ENCODE results near the gene PLEKHG4B. TPM values are rescaled to one million over a fixed set of nuclear protein-coding genes. Genes with fewer than 3 reads are reported as not detected.

PLEKHG4B gene
- polyA plus RNA-seq, 6 donors from 2014 or later, result 0.03 TPM; not detected in 5

- H3K9me3 Mint-ChIP-seq, result peaks cover 0 to 14% (median 6%) of the 10 kb centered on the region in 7 donors
- no peak overlapping the region for H3K4me3 Mint-ChIP-seq
- ATAC-seq (ENCODE audit: low read depth in 2 of 2), result no peak
- H3K27ac Mint-ChIP-seq, result no peak overlapping the region
- H3K4me1 Mint-ChIP-seq, result no peaks in the 10 kb centered on the region
- peaks cover 0 to 1% of the 10 kb centered on the region in 2 donors for H3K36me3 Mint-ChIP-seq
- no peak for DNase-seq
- peaks cover 0 to 1% (median 0%) of the 10 kb centered on the region in 3 donors for H3K27me3 Mint-ChIP-seq
These were observed 61.3 kb downstream of the PLEKHG4B start for GRCh38 chr5:153256-153655.

DNA sequence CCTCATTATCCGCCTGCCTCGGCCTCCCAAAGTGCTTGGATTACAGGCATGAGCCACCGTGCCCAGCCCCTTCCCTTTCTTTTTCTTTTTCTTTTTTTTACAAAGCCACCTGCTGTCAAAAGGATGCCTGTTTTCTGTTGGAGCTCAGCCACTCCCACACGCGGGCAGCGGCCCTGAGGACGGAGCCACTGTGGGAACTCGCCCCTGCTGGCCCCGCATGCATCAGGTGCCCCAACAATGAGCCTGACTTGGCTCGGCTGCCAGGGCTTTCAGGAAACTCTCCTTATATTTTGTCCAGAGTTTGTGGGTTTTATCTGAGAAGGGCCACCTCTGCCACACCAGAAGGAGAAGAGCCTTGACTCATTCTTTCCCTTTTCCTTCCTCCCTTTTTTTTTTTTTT is 62.3 kb downstream of the PLEKHG4B start:
- peak overlapping the region in 1 of 6 donors; percentile 8 for H3K27ac Mint-ChIP-seq

GRCh38 chr5:154826-155225 is 62.9 kb downstream of the PLEKHG4B start:
- ATAC-seq (ENCODE audit: low read depth in 2 of 2) (no peak), DNase-seq (no peak)
- H3K27me3 Mint-ChIP-seq, result peaks cover 0 to 16% (median 3%) of the 10 kb centered on the region in 3 donors
- no peaks in the 10 kb centered on the region for H3K4me1 Mint-ChIP-seq
- peak overlapping the region in 1 of 6 donors; percentile 86 for H3K27ac Mint-ChIP-seq
- no peaks in the 10 kb centered on the region for H3K9me3 Mint-ChIP-seq
- H3K4me3 Mint-ChIP-seq, result no peak overlapping the region
- H3K36me3 Mint-ChIP-seq, result no peaks in the 10 kb centered on the region

More for the DNA sequence above, 62.3 kb downstream of the PLEKHG4B start:
- Mint-ChIP-seq H3K4me3 (peak overlapping the region in 1 of 8 donors; percentile 11), H3K36me3 (no peaks in the 10 kb centered on the region), H3K4me1 (no peaks in the 10 kb centered on the region), H3K9me3 (peaks cover 0 to 4% (median 1%) of the 10 kb centered on the region in 7 donors), H3K27me3 (peaks cover 0 to 11% (median 0%) of the 10 kb centered on the region in 3 donors)
- no peak for DNase-seq
- no peak for ATAC-seq (ENCODE audit: low read depth in 2 of 2)

- H3K27ac Mint-ChIP-seq, result no peak overlapping the region
- H3K27me3 Mint-ChIP-seq, result peaks cover 0 to 24% (median 7%) of the 10 kb centered on the region in 3 donors
- no peaks in the 10 kb centered on the region for H3K36me3 Mint-ChIP-seq
- H3K4me3 Mint-ChIP-seq, result no peak overlapping the region
- no peaks in the 10 kb centered on the region for H3K4me1 Mint-ChIP-seq
- no peaks in the 10 kb centered on the region for H3K9me3 Mint-ChIP-seq
- no peak for DNase-seq
- no peak for ATAC-seq (ENCODE audit: low read depth in 2 of 2)
These were observed 63.9 kb downstream of the PLEKHG4B start for GRCh38 chr5:155651-156410.

- peaks cover 0 to 24% (median 7%) of the 10 kb centered on the region in 3 donors for H3K27me3 Mint-ChIP-seq
- peak overlapping the region in 1 of 6 donors; percentile 12 for H3K27ac Mint-ChIP-seq
- H3K36me3 Mint-ChIP-seq, result no peaks in the 10 kb centered on the region
- no peaks in the 10 kb centered on the region for H3K4me1 Mint-ChIP-seq
- H3K4me3 Mint-ChIP-seq, result peak overlapping the region in 1 of 8 donors; percentile 52
- no peaks in the 10 kb centered on the region for H3K9me3 Mint-ChIP-seq
- no peak for DNase-seq
- no peak for ATAC-seq (ENCODE audit: low read depth in 2 of 2)
These were observed 64.6 kb downstream of the PLEKHG4B start for GRCh38 chr5:156411-157072.

- H3K27ac Mint-ChIP-seq, result no peak overlapping the region
- DNase-seq (no peak), ATAC-seq (ENCODE audit: low read depth in 2 of 2) (no peak)
- peaks cover 0 to 24% (median 7%) of the 10 kb centered on the region in 3 donors for H3K27me3 Mint-ChIP-seq
- H3K9me3 Mint-ChIP-seq, result no peaks in the 10 kb centered on the region
- no peaks in the 10 kb centered on the region for H3K4me1 Mint-ChIP-seq
- H3K36me3 Mint-ChIP-seq, result no peaks in the 10 kb centered on the region
- no peak overlapping the region for H3K4me3 Mint-ChIP-seq
These were observed 65.3 kb downstream of the PLEKHG4B start for GRCh38 chr5:157126-157715.

DNA sequence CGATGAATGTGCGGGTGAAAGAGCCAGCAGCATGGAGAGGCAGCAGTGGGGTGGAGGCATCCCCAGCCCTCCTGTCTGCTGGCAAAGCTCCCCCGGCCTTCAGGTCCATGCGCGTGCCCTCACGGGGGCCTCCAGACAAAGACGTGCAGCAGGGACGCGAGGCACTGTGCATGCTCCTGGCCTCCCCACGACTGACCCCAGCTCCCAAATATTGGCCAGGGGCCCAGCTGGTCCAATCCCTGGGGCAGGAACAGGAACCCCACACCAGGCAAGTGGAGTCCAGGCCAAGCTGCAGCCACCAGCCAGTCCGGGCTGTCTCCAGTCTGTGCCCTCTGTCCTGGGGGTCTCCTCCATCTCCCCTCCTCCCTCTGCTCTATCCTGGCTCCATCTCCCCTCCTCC is 65.8 kb downstream of the PLEKHG4B start:
- Mint-ChIP-seq H3K9me3 (no peaks in the 10 kb centered on the region), H3K36me3 (no peaks in the 10 kb centered on the region), H3K27me3 (peaks cover 0 to 24% (median 7%) of the 10 kb centered on the region in 3 donors), H3K4me1 (no peaks in the 10 kb centered on the region), H3K27ac (no peak overlapping the region), H3K4me3 (no peak overlapping the region)
- DNase-seq, result no peak
- ATAC-seq (ENCODE audit: low read depth in 2 of 2), result no peak

DNA sequence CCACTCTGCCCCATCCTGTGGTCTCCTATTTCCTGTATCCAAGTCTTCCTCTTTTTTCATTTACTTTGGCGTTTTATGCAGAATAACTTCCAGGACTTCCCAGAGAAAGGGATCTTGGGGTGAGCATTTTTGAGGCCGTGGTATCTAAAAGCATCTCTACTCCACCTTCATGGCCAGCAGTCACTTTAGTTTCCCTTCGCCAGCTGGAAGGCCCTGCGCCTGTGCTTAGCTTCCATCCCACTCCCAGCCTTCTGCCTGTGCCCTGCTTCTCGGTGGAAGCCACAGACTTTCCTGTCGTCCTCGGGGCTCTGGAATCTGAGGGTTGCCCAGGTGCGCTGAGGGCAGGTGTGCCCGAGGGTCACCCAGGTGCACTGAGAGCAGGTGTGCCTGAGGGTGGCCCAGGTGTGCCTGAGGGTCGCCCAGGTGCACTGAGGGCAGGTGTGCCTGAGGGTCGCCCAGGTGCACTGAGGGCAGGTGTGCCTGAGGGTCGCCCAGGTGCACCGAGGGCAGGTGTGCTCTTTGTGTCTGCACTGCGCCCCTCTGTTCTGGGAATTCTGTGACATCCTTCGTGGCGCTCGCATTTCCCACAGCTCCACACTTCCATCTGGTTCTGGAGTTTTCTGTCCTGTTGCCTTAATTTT is 67.0 kb downstream of the PLEKHG4B start:
- DNase-seq (no peak), ATAC-seq (ENCODE audit: low read depth in 2 of 2) (no peak)
- H3K4me1 Mint-ChIP-seq, result no peaks in the 10 kb centered on the region
- H3K9me3 Mint-ChIP-seq, result no peaks in the 10 kb centered on the region
- H3K27ac Mint-ChIP-seq, result no peak overlapping the region
- no peak overlapping the region for H3K4me3 Mint-ChIP-seq
- H3K27me3 Mint-ChIP-seq, result peaks cover 0 to 24% (median 7%) of the 10 kb centered on the region in 3 donors
- H3K36me3 Mint-ChIP-seq, result no peaks in the 10 kb centered on the region

DNA sequence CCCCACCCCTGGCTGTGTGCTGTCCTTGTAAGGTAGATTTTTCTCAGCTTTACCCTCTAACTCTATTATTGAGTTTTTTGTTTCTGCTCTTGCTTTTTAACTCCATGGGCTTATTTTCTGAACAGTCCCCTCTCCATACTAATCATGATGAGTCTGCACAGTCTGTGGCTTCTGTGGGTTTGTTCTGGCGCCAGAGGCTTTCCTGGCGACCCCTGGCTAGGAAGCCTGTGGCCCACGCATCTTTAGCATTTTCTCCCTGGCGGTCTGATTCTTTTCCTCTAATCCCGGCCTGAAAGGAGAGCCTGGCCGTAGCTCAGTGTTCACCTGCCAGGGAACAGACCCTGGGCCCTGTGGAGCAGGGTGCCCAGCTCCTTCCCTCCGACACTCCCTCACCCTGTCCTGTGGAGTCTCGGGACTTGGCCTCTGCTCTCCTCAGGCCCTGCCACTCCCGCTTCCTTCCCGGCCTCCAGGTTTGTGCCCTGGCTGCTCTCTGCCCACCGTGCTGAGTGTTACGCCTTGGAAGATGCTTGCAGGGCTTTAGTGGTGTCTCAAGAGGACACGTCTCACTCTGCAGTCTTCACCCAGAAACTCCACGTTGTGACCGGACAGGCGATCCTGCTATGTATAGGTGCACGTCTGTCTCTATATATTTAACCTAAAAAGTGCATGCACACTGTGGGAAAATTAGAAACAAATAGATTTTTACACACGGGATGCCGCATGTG is 67.6 kb downstream of the PLEKHG4B start:
- Mint-ChIP-seq H3K4me1 (no peaks in the 10 kb centered on the region), H3K27me3 (peaks cover 0 to 24% (median 7%) of the 10 kb centered on the region in 3 donors), H3K36me3 (no peaks in the 10 kb centered on the region), H3K9me3 (peaks cover 0 to under 1% (median 0%) of the 10 kb centered on the region in 7 donors), H3K4me3 (no peak overlapping the region), H3K27ac (no peak overlapping the region)
- ATAC-seq (ENCODE audit: low read depth in 2 of 2) (no peak), DNase-seq (no peak)

DNA sequence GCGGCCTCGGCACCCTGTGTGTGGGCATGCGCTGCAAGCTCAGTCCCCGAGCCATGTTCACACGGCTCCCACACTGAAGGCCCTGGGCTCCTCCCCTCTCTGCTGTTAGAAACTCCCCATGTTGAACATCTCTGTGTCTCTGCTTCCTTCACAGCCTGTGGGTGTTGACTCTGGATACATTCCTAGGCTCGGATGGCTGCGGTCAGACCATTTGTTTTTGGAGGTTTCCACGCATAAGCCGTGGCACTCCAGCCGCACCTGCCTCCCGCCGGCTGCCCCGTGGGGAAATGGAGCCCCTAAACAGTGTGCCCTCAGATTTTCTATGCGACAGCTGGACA is 68.2 kb downstream of the PLEKHG4B start:
- H3K27ac Mint-ChIP-seq, result peak overlapping the region in 1 of 6 donors; percentile 15
- H3K36me3 Mint-ChIP-seq, result no peaks in the 10 kb centered on the region
- peaks cover 0 to 2% (median 0%) of the 10 kb centered on the region in 7 donors for H3K9me3 Mint-ChIP-seq
- DNase-seq (no peak), ATAC-seq (ENCODE audit: low read depth in 2 of 2) (no peak)
- H3K27me3 Mint-ChIP-seq, result peaks cover 0 to 24% (median 7%) of the 10 kb centered on the region in 3 donors
- H3K4me1 Mint-ChIP-seq, result no peaks in the 10 kb centered on the region
- no peak overlapping the region for H3K4me3 Mint-ChIP-seq

- DNase-seq (no peak), ATAC-seq (ENCODE audit: low read depth in 2 of 2) (no peak)
- no peaks in the 10 kb centered on the region for H3K4me1 Mint-ChIP-seq
These were observed 69.2 kb downstream of the PLEKHG4B start for GRCh38 chr5:160921-161802.

DNA sequence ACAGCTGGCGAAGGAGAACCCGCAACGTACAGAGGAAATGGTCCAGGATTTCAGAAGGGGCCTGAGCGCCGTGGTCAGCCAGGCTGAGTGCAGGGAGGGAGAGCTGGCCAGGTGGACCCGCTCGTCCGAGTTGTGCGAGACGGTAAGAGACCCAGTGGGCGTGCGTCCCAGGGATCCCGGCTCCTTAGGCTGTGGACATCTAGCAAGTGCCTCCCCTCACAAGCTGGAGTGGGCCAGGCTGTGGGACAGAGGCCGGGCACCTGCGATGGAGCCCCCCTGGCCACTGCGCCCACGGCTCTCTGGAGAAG is 69.8 kb downstream of the PLEKHG4B start:
- ATAC-seq (ENCODE audit: low read depth in 2 of 2) (no peak), DNase-seq (no peak)
- no peak overlapping the region for H3K4me3 Mint-ChIP-seq
- no peaks in the 10 kb centered on the region for H3K36me3 Mint-ChIP-seq
- peaks cover 0 to 24% (median 7%) of the 10 kb centered on the region in 3 donors for H3K27me3 Mint-ChIP-seq
- H3K4me1 Mint-ChIP-seq, result no peaks in the 10 kb centered on the region
- no peak overlapping the region for H3K27ac Mint-ChIP-seq
- peaks cover 0 to 2% (median 0%) of the 10 kb centered on the region in 7 donors for H3K9me3 Mint-ChIP-seq

More at GRCh38 chr5:160921-161802, 69.2 kb downstream of the PLEKHG4B start:
- Mint-ChIP-seq H3K27ac (no peak overlapping the region), H3K9me3 (peaks cover 0 to 2% (median 0%) of the 10 kb centered on the region in 7 donors), H3K27me3 (peaks cover 0 to 24% (median 7%) of the 10 kb centered on the region in 3 donors), H3K4me3 (no peak overlapping the region), H3K36me3 (no peaks in the 10 kb centered on the region)
